GOT3 (cell line): Measurements from ENCODE around the gene ZSCAN31.
A peak's percentile ranks its signal among the peaks of the same experiment; 100 is the strongest.
"Not testable (repeated sequence)": the region's sequence is repeated elsewhere in the genome, so short reads cannot be mapped to it uniquely, and the experiment has no call there.

Experiments used
- DNase-seq: peaks from one replicate; lab custom pipeline; 2025; ENCODE audit warnings: mixed read lengths; lab: John Stamatoyannopoulos, UW

ZSCAN31 gene

GRCh38 chr6:28335564-28336283 lies at the start of gene ZSCAN31:
ZSCAN31 (minus strand) TSS chr6:28336148; CDS start chr6:28329683, 6,465 bp downstream.
- DNase-seq: peak; percentile 50

- DNase-seq: no peak
Measured at GRCh38 chr6:28384143-28384533, 48.2 kb upstream of the ZSCAN31 start.

- DNase-seq: no peak
Measured at GRCh38 chr6:28383235-28384142, 47.5 kb upstream of the ZSCAN31 start.

- DNase-seq: no peak
Measured at GRCh38 chr6:28380381-28380780, 44.4 kb upstream of the ZSCAN31 start.

- DNase-seq: no peak
Measured at GRCh38 chr6:28378644-28379043, 42.7 kb upstream of the ZSCAN31 start.

- no peak for DNase-seq
Measured at GRCh38 chr6:28377879-28378278, 41.9 kb upstream of the ZSCAN31 start.

- no peak for DNase-seq
Measured at GRCh38 chr6:28373925-28374324, 38.0 kb upstream of the ZSCAN31 start.

GRCh38 chr6:28371706-28372451 lies 35.9 kb upstream of the ZSCAN31 start:
- DNase-seq: no peak

GRCh38 chr6:28371280-28371679 lies 35.3 kb upstream of the ZSCAN31 start:
- DNase-seq: no peak

- DNase-seq: no peak
Measured at GRCh38 chr6:28370440-28370839, 34.5 kb upstream of the ZSCAN31 start.

- no peak for DNase-seq
Measured at GRCh38 chr6:28369463-28369862, 33.5 kb upstream of the ZSCAN31 start.

- DNase-seq: no peak
Measured at GRCh38 chr6:28368522-28368921, 32.6 kb upstream of the ZSCAN31 start.

- DNase-seq: not testable (repeated sequence)
Measured at GRCh38 chr6:28365590-28365989, 29.6 kb upstream of the ZSCAN31 start.

GRCh38 chr6:28360961-28361360 lies 25.0 kb upstream of the ZSCAN31 start:
- DNase-seq: no peak

GRCh38 chr6:28359562-28359961 lies 23.6 kb upstream of the ZSCAN31 start:
- not testable (repeated sequence) for DNase-seq

GRCh38 chr6:28357036-28357435 lies 21.1 kb upstream of the ZSCAN31 start:
- DNase-seq: no peak

- DNase-seq: no peak
Measured at GRCh38 chr6:28356666-28357020, 20.7 kb upstream of the ZSCAN31 start.

GRCh38 chr6:28355743-28356665 lies 20.1 kb upstream of the ZSCAN31 start:
- peak; percentile 23 for DNase-seq

- no peak for DNase-seq
Measured at GRCh38 chr6:28354688-28355554, 19.0 kb upstream of the ZSCAN31 start.

GRCh38 chr6:28353981-28354676 lies 18.2 kb upstream of the ZSCAN31 start:
- DNase-seq: no peak
